PC-9 (cell line): ENCODE data around the gene IP6K3. TPM values are rescaled to one million over a fixed set of nuclear protein-coding genes. Genes with fewer than 3 reads are reported as not detected.

Experiments used
- BruUV-seq: library from RNA; stranded (reverse); fragments of 400-500 nt; replicated peaks from 2 replicates; lab custom pipeline; 2021; lab: Mats Ljungman, UMichigan
- CTCF ChIA-PET: fragments of 300-600 bp; sonication (Branson Sonifier 250); formaldehyde crosslinking; loops from one replicate; lab custom pipeline; 2022; ENCODE audit warnings: antibody characterized with exemption; lab: Charles Lee
- POLR2A ChIA-PET: fragments of 300-600 bp; sonication (Branson Sonifier 250); formaldehyde crosslinking; loops from one replicate; lab custom pipeline; 2022; ENCODE audit warnings: antibody characterized with exemption; ENCODE audit not compliant: unreplicated experiment; lab: Charles Lee
- DNase-seq, 2 experiments: peaks; one replicate each; pipeline versions ENCODE4 v3.0.0 to v3.0.0-alpha.2; 2015 to 2022; ENCODE audit warnings: mixed read lengths in 1 of 2
- H2AFZ ChIP-seq: fragments of 200-600 bp; sonication (generic); 2 replicates; pipeline ENCODE4 v1.8.1; 2017; ENCODE audit warnings: antibody characterized with exemption
- H3F3A ChIP-seq: fragments of 200-600 bp; sonication (generic); 2 replicates; pipeline ENCODE4 v1.8.1; 2017; ENCODE audit warnings: antibody characterized with exemption, mild to moderate bottlenecking, low read depth; ENCODE audit not compliant: insufficient read depth
- H3K27ac ChIP-seq: fragments of 200-600 bp; sonication (generic); 2 replicates; pipeline ENCODE4 v1.6.1; 2016; ENCODE audit warnings: mixed run types
- H3K27me3 ChIP-seq: fragments of 200-600 bp; sonication (generic); 2 replicates; pipeline ENCODE4 v1.6.1; 2016; ENCODE audit warnings: low read depth, mixed run types; ENCODE audit not compliant: insufficient read depth
- H3K36me3 ChIP-seq: fragments of 200-600 bp; sonication (generic); 2 replicates; pipeline ENCODE4 v1.6.1; 2016; ENCODE audit warnings: low read depth, mixed run types
- H3K4me1 ChIP-seq: fragments of 200-600 bp; sonication (generic); replicated peaks from 2 replicates; pipeline ENCODE4 v1.6.1; 2016; ENCODE audit warnings: mixed run types; ENCODE audit not compliant: insufficient read depth
- H3K4me2 ChIP-seq: fragments of 200-600 bp; sonication (generic); 2 replicates; pipeline ENCODE4 v1.6.1; 2017; ENCODE audit warnings: mixed run types
- H3K4me3 ChIP-seq: fragments of 200-600 bp; sonication (generic); 2 replicates; pipeline ENCODE4 v1.6.1; 2016; ENCODE audit warnings: mixed run types
- H3K79me2 ChIP-seq: fragments of 200-600 bp; sonication (generic); 2 replicates; pipeline ENCODE4 v1.6.1; 2017; ENCODE audit warnings: low read depth, mixed run types
- H3K9me2 ChIP-seq: fragments of 200-600 bp; sonication (generic); 2 replicates; pipeline ENCODE4 v1.8.1; 2017; ENCODE audit warnings: mild to moderate bottlenecking; ENCODE audit not compliant: insufficient read depth
- H3K9me3 ChIP-seq: fragments of 200-600 bp; sonication (generic); 2 replicates; pipeline ENCODE4 v1.8.1; 2016; ENCODE audit warnings: low read depth; ENCODE audit not compliant: insufficient read depth
- H4K20me1 ChIP-seq: fragments of 200-600 bp; sonication (generic); 2 replicates; pipeline ENCODE4 v1.8.1; 2017; ENCODE audit not compliant: insufficient read depth
- EZH2 ChIP-seq: fragments of 200-600 bp; sonication (generic); IDR thresholded peaks from 2 replicates; pipeline ENCODE4 v1.8.0; 2017; ENCODE audit warnings: antibody characterized with exemption, low read depth
- intact Hi-C: fragments of 100-400 bp; cut with micrococcal nuclease; formaldehyde crosslinking; loops from one replicate; pipeline ENCODE4 v1.10.0; 2022; ENCODE audit not compliant: unreplicated experiment
- total RNA-seq: library from RNA; stranded (reverse); gene quantifications from 2 replicates; pipeline ENCODE4 v1.2.3, GENCODE V29; 2021
- TF ChIP-seq, protein P1 (sequence below): fragments of 200-600 bp; sonication (generic); conservative IDR thresholded peaks from 2 replicates; pipeline ENCODE4 v1.6.1; 2017; ENCODE audit warnings: mixed run types, antibody characterized with exemption, mild to moderate bottlenecking, moderate library complexity

IP6K3 gene
- total RNA-seq, 1 experiment from 2014 or later: not detected

DNA sequence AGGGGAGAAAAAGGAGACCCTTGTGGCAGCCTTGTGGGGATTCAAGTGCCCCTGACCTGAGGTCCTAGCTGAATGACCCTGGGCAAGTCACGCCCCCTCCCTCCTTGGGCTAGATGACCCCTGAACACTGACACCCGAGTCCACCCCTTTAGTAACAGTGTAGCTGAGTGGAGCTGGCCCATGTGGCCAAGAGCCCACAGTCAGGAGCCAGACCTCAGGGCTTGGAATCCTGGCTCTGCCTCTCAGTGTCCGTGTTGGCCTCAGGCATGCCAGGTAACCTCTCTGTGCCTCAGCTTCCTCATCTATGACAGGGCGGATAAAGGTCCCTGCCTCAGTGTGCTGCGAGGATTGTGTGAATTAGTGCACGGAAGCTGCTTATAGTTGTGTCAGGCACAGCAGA, 14.3 kb downstream of the IP6K3 start:
- TF ChIP-seq EZH2: no peak
- TF ChIP-seq, protein P1, sequence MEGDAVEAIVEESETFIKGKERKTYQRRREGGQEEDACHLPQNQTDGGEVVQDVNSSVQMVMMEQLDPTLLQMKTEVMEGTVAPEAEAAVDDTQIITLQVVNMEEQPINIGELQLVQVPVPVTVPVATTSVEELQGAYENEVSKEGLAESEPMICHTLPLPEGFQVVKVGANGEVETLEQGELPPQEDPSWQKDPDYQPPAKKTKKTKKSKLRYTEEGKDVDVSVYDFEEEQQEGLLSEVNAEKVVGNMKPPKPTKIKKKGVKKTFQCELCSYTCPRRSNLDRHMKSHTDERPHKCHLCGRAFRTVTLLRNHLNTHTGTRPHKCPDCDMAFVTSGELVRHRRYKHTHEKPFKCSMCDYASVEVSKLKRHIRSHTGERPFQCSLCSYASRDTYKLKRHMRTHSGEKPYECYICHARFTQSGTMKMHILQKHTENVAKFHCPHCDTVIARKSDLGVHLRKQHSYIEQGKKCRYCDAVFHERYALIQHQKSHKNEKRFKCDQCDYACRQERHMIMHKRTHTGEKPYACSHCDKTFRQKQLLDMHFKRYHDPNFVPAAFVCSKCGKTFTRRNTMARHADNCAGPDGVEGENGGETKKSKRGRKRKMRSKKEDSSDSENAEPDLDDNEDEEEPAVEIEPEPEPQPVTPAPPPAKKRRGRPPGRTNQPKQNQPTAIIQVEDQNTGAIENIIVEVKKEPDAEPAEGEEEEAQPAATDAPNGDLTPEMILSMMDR: no peak
- no peak overlapping the region for H3K4me3 ChIP-seq
- peaks cover 40% of the 10 kb centered on the region for H3K4me1 ChIP-seq
- no TSS peak for BruUV-seq
- DNase-seq: no peak
- H3K9me3 ChIP-seq: no peaks in the 10 kb centered on the region
- no peaks in the 10 kb centered on the region for H3K27me3 ChIP-seq
- CTCF ChIA-PET: interaction anchor here (0.6 to 1.5 kb wide), 3 partner anchors 21 to 431 kb away, joined by 3 to 8 read pairs (median 7); partner anchors contain the start of gene UQCC2
- peaks cover 24% of the 10 kb centered on the region for H3F3A ChIP-seq
- no peaks in the 10 kb centered on the region for H3K9me2 ChIP-seq
- POLR2A ChIA-PET: interaction anchor here (0.6 kb wide), 1 partner anchor 16 kb away, joined by 6 read pairs; no protein-coding TSS in a partner anchor
- intact Hi-C loops: no loop called here
- H4K20me1 ChIP-seq: no peaks in the 10 kb centered on the region
- H3K27ac ChIP-seq: peak overlapping the region; percentile 82
- peak overlapping the region; percentile 78 for H3K4me2 ChIP-seq
- no peak overlapping the region for H2AFZ ChIP-seq
- no peaks in the 10 kb centered on the region for H3K36me3 ChIP-seq
- no peaks in the 10 kb centered on the region for H3K79me2 ChIP-seq

DNA sequence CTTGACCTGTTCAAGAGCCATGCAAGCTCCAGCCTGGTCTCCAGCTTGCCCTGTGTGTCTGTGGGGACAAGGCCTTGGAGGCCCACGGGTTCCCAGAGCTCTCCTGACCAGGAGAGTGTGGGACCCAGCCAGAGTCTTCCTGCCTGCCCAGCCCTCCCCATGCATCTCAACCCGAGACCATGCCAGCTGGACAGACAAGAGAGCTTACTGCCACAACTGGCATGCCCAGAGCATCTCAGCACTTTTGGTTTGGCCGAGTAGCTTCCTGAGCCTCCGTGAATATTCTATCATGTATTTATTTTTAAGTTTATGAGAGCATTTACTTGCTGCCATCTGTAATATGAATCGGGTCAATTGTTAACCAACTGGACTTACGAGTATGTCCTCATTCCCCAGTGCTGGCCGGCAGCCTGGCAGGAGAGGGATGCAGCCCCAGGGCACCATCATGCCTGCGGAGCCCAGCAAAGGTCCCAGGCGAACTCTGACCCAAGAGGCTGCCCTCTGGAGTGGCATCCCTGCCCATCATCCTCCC, 14.9 kb downstream of the IP6K3 start:
- H3K4me1 ChIP-seq: peaks cover 40% of the 10 kb centered on the region
- intact Hi-C loops: no loop called here
- peaks cover 24% of the 10 kb centered on the region for H3F3A ChIP-seq
- H3K79me2 ChIP-seq: no peaks in the 10 kb centered on the region
- peak overlapping the region; percentile 78 for H3K4me2 ChIP-seq
- no peaks in the 10 kb centered on the region for H3K9me3 ChIP-seq
- ChIA-PET CTCF (interaction anchor here (0.5 to 1.5 kb wide), 3 partner anchors 20 to 498 kb away, joined by 3 to 8 read pairs (median 8); partner anchors contain the start of gene UQCC2), POLR2A (interaction anchor here (0.6 kb wide), 3 partner anchors 10 to 1553 kb away, joined by 3 to 6 read pairs (median 3); no protein-coding TSS in a partner anchor)
- H3K4me3 ChIP-seq: no peak overlapping the region; the same call in 1 of the 2 replicates
- no TSS peak for BruUV-seq
- no peaks in the 10 kb centered on the region for H3K9me2 ChIP-seq
- peak overlapping the region; percentile 82 for H3K27ac ChIP-seq
- peak; percentile 85 to 89 for DNase-seq
- H3K36me3 ChIP-seq: no peaks in the 10 kb centered on the region
- no peaks in the 10 kb centered on the region for H3K27me3 ChIP-seq
- peak overlapping the region; percentile 59; the same call in 1 of the 2 replicates for H2AFZ ChIP-seq
- no peaks in the 10 kb centered on the region for H4K20me1 ChIP-seq
- TF ChIP-seq, protein P1: no peak
- no peak for TF ChIP-seq EZH2

DNA sequence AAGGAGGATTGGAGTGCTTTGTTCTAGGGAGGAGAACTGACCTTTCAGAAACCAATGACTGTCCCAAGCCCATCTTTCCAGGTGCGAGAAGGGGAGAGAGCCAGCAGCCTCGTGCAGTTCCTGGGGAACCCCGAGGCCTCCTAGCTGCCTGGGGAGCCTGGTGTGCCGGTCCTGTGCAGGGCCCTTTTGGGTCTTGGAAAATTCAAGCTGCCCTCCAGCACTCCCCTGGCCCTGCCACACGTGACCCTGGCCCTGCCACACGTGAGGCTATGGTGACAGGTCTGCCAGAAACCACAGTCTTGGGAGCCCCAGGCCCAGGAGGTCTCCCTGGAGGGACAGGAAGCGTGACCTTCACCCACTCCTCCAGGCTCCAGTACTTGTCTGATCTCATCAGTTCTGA, 15.7 kb downstream of the IP6K3 start:
- POLR2A ChIA-PET: interaction anchor here (0.6 kb wide), 1 partner anchor 601 kb away, joined by 6 read pairs; no protein-coding TSS in a partner anchor
- Histone ChIP-seq H3K79me2 (no peaks in the 10 kb centered on the region), H3K4me1 (peaks cover 40% of the 10 kb centered on the region), H2AFZ (0 out of 2 replicates have a peak overlapping the region, but pooled peaks have one; percentile 59), H3F3A (peaks cover 24% of the 10 kb centered on the region), H3K4me2 (peak overlapping the region; percentile 78), H3K9me2 (no peaks in the 10 kb centered on the region), H4K20me1 (no peaks in the 10 kb centered on the region), H3K36me3 (no peaks in the 10 kb centered on the region), H3K9me3 (no peaks in the 10 kb centered on the region), H3K4me3 (no peak overlapping the region), H3K27me3 (no peaks in the 10 kb centered on the region), H3K27ac (peak overlapping the region; percentile 82)
- no peak for TF ChIP-seq EZH2
- TF ChIP-seq, protein P1: no peak
- intact Hi-C loops: no loop called here
- CTCF ChIA-PET: interaction anchor here (1.2 to 1.5 kb wide), 2 partner anchors 19 to 31 kb away, joined by 3 to 8 read pairs; partner anchors contain the start of gene UQCC2
- DNase-seq: no peak
- no TSS peak for BruUV-seq
